CD1c-positive myeloid dendritic cell (primary cell): ENCODE measurements around the gene CFAP61.
"Not testable (repeated sequence)": the region's sequence is repeated elsewhere in the genome, so short reads cannot be mapped to it uniquely, and the experiment has no call there.

Source experiments
- DNase-seq: peaks from one replicate; pipeline ENCODE4 v3.0.0-alpha.2; 2016; ENCODE audit errors: extremely low spot score

Gene CFAP61

GRCh38 chr20:20052074-20052970 is at the start of gene CFAP61, which contains the start of gene CRNKL1:
Gene CFAP61 (plus strand): TSS chr20:20052532. CDS start chr20:20056654, 4,122 bp downstream.
Gene CRNKL1 (minus strand): TSS chr20:20052466. CDS start chr20:20052342, 124 bp downstream.
- peak; percentile 99 for DNase-seq

GRCh38 chr20:20003031-20003954 is 49.0 kb upstream of the CFAP61 start:
- peak; percentile 96 for DNase-seq

GRCh38 chr20:20003955-20004322 is 48.4 kb upstream of the CFAP61 start:
- DNase-seq = not testable (repeated sequence)

GRCh38 chr20:20005342-20005741 is 47.0 kb upstream of the CFAP61 start:
- DNase-seq = peak; percentile 41

- DNase-seq = no peak
Observed at GRCh38 chr20:20009784-20010253, 42.5 kb upstream of the CFAP61 start.

GRCh38 chr20:20010639-20011500 is 41.5 kb upstream of the CFAP61 start:
- no peak for DNase-seq

- DNase-seq = no peak
Observed at GRCh38 chr20:20012541-20012940, 39.8 kb upstream of the CFAP61 start.

DNA sequence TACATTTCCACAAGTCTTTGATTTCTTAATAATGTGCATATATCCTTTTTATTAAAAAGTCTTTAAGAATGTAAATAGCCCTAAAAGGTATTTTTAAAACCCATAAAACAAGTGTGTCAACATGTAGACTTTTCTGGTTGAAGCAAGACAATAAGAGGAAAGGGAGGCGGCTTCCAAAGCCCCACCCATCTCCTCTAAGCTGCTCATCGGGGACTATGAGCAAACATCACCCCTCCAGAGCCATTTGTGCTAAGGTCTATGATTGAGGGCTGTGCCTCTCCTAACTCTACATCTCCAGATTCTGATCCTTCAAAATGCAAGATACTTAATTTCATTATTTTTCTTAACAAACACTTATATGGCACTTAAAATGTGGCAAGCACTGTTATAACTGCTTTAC is 37.7 kb upstream of the CFAP61 start:
- no peak for DNase-seq

DNA sequence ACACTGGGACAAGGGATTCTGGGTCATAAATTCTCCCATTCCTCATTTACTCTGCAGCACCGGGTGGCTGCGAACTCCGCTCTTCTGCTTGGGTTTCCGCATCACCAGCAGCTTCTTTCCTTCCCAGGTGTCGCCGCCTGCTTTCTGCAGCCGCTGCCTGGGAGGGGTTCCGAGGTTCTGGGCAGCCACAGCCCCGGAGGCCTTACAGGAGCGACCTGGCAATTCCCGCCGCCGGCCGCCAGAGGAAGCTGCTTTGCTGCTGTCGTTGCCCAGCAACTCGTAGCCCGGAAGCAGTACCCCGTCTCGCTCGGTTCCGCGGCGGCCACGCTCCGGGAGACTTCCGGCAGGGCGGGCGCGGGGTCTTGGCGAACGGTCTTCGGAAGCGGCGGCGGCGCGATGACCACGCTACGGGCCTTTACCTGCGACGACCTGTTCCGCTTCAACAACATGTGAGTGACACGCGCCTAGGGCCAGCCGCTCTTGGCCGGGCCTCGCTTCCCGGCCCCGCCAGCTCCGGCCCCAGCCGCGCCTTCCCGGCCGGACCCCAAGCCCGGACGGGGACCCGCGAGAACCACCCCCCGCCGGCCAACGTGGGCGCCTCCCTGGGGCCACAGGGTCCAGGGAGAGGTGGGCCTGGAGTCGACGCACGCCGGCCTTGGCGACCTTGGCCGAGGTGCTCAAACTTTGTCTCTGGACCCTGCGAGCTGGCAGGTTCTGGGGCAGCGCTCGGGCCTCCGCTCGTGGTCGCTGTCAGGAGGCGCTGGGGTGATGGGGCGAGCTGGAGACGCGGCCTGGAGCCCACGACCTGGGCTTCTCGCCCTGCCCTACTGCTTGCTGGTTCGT is 35.1 kb upstream of the CFAP61 start, which contains the start of gene NAA20:
Gene NAA20 (plus strand): TSS at position 362 of the 843 bp plus-strand sequence. CDS start 35 bp downstream, at position 397.
- peak; percentile 93 for DNase-seq

- no peak for DNase-seq
Observed at GRCh38 chr20:20017844-20018185, 34.5 kb upstream of the CFAP61 start.

DNA sequence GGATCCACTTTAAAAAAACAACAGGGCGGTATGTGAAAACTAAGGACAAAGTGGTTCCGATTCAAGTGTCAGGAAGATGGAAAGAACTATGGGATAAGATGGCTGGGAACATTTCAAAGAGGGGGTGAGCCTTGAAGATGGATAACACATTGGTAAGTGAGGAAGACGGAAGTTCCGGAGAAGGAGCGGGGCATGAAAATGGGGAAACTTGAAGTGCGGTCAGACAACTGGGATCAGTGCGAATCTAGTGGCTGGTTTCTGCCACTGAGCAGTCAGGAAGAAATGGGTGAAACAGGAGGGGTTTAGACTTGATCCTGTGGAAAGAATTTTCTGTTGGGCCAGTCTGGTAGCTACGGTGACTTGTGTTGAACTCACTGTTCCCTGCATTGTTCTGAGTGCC is 34.0 kb upstream of the CFAP61 start:
- DNase-seq = no peak

GRCh38 chr20:20019123-20019522 is 33.2 kb upstream of the CFAP61 start:
- DNase-seq = no peak

- DNase-seq = no peak
Observed at GRCh38 chr20:20020908-20021307, 31.4 kb upstream of the CFAP61 start.

- DNase-seq = no peak
Observed at GRCh38 chr20:20021835-20022234, 30.5 kb upstream of the CFAP61 start.

- no peak for DNase-seq
Observed at GRCh38 chr20:20022498-20022897, 29.8 kb upstream of the CFAP61 start.

GRCh38 chr20:20023395-20023794 is 28.9 kb upstream of the CFAP61 start:
- DNase-seq = no peak

DNA sequence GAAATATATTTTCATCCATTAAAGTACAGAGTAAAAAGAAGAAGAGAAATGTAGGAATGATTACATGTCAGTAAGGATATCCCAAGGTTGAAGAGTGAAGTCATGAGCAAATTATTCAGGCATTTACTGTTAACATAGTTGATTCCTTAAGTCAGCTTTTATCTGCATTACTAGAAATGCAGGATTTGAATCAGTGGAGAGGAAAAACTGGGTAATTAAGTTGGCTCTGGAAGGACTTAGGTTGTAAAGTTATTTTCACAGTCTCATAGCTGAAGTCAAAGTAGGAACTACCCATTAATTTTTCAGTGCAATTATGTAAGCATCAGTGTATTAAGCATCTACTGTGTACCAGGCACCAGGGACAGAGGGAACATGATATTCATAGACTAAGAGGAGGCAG is 27.4 kb upstream of the CFAP61 start:
- no peak for DNase-seq

DNA sequence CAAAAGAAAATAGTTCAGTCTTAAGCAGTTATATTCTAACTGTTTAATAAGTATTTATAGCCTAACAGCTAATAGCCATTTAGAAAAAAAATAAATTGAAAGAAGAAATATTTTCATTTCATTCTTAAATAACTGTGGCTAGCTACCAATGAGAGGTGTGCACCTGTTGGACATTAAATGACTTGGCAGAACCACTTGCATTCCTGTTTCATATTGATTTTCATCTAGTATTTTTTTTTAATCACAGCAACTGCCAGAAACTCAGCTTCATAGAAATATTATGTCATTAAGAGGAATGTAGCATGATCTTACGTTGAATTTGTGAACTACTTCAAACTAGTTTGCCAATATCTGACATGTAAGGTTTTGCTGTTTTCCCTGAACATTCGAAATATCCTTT is 25.0 kb upstream of the CFAP61 start:
- DNase-seq = no peak

GRCh38 chr20:20031790-20032189 is 20.5 kb upstream of the CFAP61 start:
- DNase-seq = no peak

DNA sequence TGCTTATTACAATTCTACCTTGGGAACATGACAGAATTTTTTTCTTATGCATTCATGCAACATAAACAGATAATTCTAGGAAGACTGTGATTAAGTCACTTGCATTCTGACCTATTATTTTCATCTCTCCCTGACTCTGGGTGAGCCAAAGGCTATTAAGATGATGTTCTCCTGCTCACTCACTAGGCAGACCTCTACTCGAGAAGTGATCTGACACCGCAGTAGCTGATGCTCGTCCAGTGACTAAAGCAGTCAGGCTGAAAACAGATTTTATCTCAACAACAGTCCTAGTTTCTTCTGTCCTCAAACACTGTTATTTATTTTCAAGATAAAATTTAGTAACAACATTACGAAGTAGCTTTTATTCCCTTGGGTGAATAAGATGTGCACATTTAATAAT is 17.8 kb upstream of the CFAP61 start:
- no peak for DNase-seq
